HAP-1 (cell line): ENCODE results near the gene SSBP3.
A peak's percentile ranks its signal among the peaks of the same experiment; 100 is the strongest.
"Not testable (repeated sequence)": the region's sequence is repeated elsewhere in the genome, so short reads cannot be mapped to it uniquely, and the experiment has no call there.

Source experiments
- DNase-seq, 2 experiments: peaks; one replicate each; pipeline ENCODE4 v3.0.0-alpha.2; 2016 to 2020; ENCODE audit warnings: low spot score in 2 of 2
- H3K27me3 ChIP-seq: fragments of 250-450 bp; sonication (Bioruptor Pico); 2 replicates; pipeline ENCODE4 v1.5.1; 2020; ENCODE audit warnings: low read depth, mild to moderate bottlenecking, moderate library complexity
- H3K36me3 ChIP-seq: fragments of 250-450 bp; sonication (Bioruptor Pico); replicated peaks from 2 replicates; pipeline ENCODE4 v1.5.1; 2020; ENCODE audit warnings: mild to moderate bottlenecking
- H3K4me1 ChIP-seq: fragments of 250-450 bp; sonication (Bioruptor Pico); 2 replicates; pipeline ENCODE4 v1.5.1; 2020; ENCODE audit warnings: mild to moderate bottlenecking
- H3K4me3 ChIP-seq: fragments of 250-450 bp; sonication (Bioruptor Pico); 2 replicates; pipeline ENCODE4 v1.5.1; 2020; ENCODE audit warnings: mild to moderate bottlenecking, moderate library complexity
- H3K9me3 ChIP-seq: fragments of 250-450 bp; sonication (Bioruptor Pico); 2 replicates; pipeline ENCODE4 v1.5.1; 2020; ENCODE audit warnings: mild to moderate bottlenecking, moderate library complexity
- in situ Hi-C: fragments of 300-500 bp; cut with MboI; formaldehyde crosslinking; loops from 3 replicates; pipeline ENCODE4 v1.14.3; 2020; ENCODE audit warnings: low sequenced_read_pairs, inconsistent platforms, mixed read lengths

SSBP3 gene

DNA sequence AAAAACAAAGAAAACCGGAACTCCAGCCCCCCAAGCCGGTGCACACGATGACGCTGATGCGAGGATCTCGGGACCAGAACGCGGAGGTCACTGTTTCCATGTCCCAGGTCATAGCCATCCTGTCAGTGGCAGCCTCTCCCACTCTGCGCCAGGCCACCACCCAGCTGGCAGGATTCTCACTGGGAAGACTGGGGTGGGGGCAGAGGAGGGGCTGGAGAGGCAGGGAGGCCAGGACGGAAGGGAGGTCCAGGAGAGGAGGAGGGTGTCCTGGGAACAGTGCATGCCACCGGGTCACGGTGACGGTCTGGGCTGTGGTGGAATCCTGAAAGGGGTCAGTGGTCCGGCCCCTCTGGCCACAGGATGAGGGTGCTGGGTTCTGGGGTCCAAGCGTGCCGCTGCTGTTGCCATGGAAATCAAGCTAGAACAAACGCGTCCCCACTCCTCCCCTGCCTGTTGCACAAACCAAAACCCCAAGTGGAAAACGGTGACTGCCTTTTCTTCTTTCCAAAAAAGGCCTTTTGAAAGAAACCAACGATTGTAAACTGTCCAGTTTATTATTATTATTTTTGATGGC, 180.1 kb downstream of the SSBP3 start:
- H3K27me3 ChIP-seq, result no peaks in the 10 kb centered on the region
- H3K36me3 ChIP-seq, result no peaks in the 10 kb centered on the region

GRCh38 chr1:54225378-54225777, 180.8 kb downstream of the SSBP3 start:
- no peak overlapping the region for H3K4me3 ChIP-seq
- no peaks in the 10 kb centered on the region for H3K4me1 ChIP-seq
- H3K9me3 ChIP-seq, result no peaks in the 10 kb centered on the region
- H3K36me3 ChIP-seq, result no peaks in the 10 kb centered on the region
- no peak for DNase-seq
- in situ Hi-C loops, result no loop called here
- H3K27me3 ChIP-seq, result no peaks in the 10 kb centered on the region

More for the DNA sequence above, 180.1 kb downstream of the SSBP3 start:
- in situ Hi-C loops, result no loop called here
- no peaks in the 10 kb centered on the region for H3K4me1 ChIP-seq
- no peaks in the 10 kb centered on the region for H3K9me3 ChIP-seq
- no peak for DNase-seq
- no peak overlapping the region for H3K4me3 ChIP-seq

GRCh38 chr1:54224233-54224632, 182.0 kb downstream of the SSBP3 start:
- H3K36me3 ChIP-seq, result no peaks in the 10 kb centered on the region; the same call in none of the 2 replicates
- in situ Hi-C loops, result no loop called here

DNA sequence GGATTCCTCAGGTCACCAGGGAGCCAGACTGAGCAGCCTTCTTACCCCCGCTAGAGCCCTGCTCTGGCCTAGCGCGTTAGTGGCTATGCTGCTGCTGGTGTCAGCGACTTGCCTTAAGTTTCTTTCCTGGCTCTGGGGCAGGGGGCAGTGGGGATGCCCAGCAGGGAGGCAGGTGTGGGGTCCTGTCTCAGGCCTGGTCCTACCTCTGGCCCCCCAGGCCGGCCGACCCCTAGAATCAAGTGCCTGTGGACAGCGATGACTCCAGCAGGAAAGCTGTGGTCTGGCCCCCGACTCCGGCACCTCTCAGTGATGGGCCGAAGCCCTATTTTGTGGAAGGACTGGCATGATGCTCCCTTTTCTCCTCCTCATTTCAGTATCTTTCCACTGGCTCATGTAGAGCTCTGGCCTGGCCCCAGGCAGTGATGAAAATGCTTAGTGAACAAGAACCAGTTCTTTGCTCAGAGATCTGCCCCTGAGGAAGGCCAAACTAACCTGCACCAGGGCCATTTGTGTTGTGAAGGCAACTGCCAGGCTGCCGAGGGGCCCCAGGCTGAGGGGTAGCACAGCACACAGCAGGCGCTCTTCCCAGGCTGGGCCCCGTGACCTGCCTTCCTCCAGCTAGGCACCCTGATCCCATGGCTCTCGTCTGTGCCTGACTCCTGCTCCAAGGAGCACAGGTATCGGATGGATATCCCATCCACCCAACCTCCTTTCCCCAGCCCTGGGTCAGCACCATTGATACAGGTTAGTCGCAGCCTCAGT, 182.6 kb downstream of the SSBP3 start:
- in situ Hi-C loops, result no loop called here
- DNase-seq, result no peak
- peaks cover 6% of the 10 kb centered on the region for H3K36me3 ChIP-seq
- H3K4me3 ChIP-seq, result no peak overlapping the region
- no peaks in the 10 kb centered on the region for H3K9me3 ChIP-seq
- no peaks in the 10 kb centered on the region for H3K4me1 ChIP-seq
- H3K27me3 ChIP-seq, result no peaks in the 10 kb centered on the region

More at GRCh38 chr1:54224233-54224632, 182.0 kb downstream of the SSBP3 start:
- DNase-seq, result no peak
- Histone ChIP-seq H3K4me1 (no peaks in the 10 kb centered on the region), H3K4me3 (no peak overlapping the region), H3K27me3 (no peaks in the 10 kb centered on the region), H3K9me3 (no peaks in the 10 kb centered on the region)

- DNase-seq, result no peak
- no peaks in the 10 kb centered on the region for H3K4me1 ChIP-seq
- H3K4me3 ChIP-seq, result no peak overlapping the region
- in situ Hi-C loops, result no loop called here
- H3K9me3 ChIP-seq, result no peaks in the 10 kb centered on the region
- no peaks in the 10 kb centered on the region for H3K27me3 ChIP-seq
- peaks cover 15% of the 10 kb centered on the region for H3K36me3 ChIP-seq
Measured at GRCh38 chr1:54222711-54223110, 183.5 kb downstream of the SSBP3 start.

DNA sequence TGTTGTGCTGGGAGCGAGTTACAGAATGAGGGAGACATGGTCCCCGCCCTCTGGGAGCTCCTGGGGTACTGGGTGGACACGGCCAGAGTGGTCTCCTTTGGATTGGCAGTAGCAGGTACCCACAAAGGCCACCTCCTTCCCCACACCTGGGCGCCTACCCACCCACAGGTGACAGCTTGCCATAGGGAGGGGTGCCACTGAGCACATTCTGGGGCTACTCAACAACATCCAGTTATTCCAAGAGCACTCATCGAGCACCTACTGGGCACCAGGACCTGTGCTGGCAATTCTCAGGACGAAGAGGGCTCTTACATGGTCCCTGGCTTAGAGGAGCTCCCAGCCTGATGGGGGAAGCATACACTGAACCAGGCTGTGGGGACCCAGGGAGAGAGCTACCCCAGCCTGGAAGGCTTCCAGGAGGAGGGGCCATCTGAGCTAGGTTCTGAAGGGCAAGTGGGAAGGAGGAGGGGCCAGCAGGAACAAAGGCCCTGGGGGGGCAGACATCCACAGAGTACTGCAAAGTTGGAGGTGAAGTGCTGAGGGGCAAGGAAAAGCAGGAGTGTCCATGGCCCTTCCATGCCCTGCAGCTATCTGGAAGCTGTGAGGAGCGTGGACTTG, 184.2 kb downstream of the SSBP3 start:
- Histone ChIP-seq H3K36me3 (peaks cover 22% of the 10 kb centered on the region), H3K27me3 (no peaks in the 10 kb centered on the region)
- peak in 1 of 2 experiments; percentile 34 for DNase-seq

DNA sequence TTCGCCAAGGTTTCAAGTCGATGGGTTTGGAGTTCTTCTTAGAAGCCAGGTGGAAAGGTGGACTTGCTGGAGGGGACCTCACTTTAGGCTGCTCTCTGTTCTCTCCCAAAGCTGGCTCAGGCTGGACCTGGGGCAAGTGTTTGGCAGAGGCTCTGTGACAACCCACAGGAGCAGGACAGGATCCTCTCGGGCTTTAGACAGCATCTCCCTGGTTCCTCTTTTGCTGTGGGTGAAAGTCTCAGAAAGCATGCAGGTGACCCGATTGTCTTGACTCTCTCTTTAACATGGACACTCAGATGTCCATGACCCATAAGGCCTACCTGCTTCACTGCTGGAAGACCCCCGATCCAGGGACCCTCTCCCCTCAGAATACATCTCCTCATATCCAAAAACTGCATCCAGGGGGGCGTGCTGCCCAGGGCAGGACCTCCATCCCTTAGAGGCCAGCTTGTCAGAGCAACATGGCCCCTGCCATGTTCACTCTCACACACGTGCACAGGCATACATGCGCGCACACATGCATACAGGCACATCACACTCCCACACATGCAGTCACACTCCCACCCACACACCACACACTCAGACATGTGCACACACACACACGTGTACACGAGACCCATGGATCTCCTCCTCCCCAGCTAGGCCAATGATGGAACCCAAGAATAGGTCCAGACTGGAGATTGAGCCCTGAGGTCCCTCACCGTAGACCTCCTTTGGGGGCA, 184.9 kb downstream of the SSBP3 start:
- peaks cover 29% of the 10 kb centered on the region for H3K36me3 ChIP-seq

More for the DNA sequence above, 184.2 kb downstream of the SSBP3 start:
- in situ Hi-C loops, result no loop called here
- Histone ChIP-seq H3K4me1 (no peaks in the 10 kb centered on the region), H3K9me3 (no peaks in the 10 kb centered on the region), H3K4me3 (no peak overlapping the region)

DNA sequence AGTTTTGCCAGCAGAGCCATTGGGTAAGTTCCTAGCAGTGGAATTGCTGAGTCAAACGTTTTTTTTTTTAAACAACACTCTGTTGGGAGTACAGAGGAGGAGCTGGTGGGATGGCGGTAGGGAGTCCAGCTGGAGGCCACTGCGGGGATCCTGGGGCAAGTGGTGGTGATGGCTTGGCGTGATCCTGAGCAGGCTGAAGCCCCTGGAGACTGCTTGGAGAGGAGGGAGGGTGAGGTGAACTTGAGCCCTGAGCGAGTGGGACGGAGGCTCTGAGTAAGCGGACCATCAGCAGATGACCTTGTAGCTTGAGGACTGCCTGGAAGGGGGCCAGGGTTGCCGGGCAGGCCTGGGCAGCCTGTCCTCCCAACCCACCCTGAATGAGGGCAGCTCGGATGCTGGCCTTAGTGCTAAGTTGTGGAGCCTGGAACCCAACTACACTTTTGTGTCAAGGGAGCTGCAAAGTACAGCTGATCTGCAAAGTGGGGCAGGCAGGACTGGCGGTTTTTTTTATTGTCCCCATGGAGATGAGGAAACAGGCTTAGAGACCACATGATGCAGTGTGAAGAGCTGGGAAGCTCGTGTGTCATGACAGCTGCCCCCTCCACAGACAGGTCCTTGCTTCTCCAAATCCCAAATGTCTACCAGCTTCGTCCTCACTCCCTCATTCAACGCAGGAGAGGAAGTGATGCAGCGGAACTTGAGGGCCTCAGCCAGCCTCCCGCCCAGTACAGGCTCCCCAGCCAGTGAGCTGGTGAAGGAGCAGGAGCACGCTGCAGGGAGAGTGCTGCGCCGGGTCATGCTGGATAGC, 186.0 kb downstream of the SSBP3 start:
- DNase-seq, result no peak
- in situ Hi-C loops, result no loop called here
- no peak overlapping the region for H3K4me3 ChIP-seq

More for the DNA sequence above, 184.9 kb downstream of the SSBP3 start:
- no peaks in the 10 kb centered on the region for H3K4me1 ChIP-seq
- DNase-seq, result no peak
- in situ Hi-C loops, result no loop called here
- H3K9me3 ChIP-seq, result no peaks in the 10 kb centered on the region
- H3K4me3 ChIP-seq, result no peak overlapping the region
- no peaks in the 10 kb centered on the region for H3K27me3 ChIP-seq

DNA sequence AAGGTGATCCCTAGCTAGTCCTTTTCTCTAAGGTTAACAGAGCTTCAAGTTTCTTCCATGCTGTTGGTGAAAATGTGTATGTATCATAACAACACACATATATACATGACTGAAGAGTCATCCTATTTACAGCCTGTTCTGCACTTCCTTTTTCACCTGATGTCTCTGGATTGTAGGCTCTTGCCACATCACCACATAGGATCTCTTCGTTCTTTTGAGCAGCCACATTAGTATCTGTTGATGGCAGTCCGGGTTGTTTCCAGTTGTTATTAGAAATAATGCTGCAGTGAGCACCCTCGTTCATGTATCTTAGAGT, 186.5 kb downstream of the SSBP3 start:
- in situ Hi-C loops, result no loop called here
- no peaks in the 10 kb centered on the region for H3K9me3 ChIP-seq
- peaks cover 46% of the 10 kb centered on the region for H3K36me3 ChIP-seq
- no peaks in the 10 kb centered on the region for H3K27me3 ChIP-seq
- no peak for DNase-seq
- H3K4me3 ChIP-seq, result no peak overlapping the region
- no peaks in the 10 kb centered on the region for H3K4me1 ChIP-seq

More for the DNA sequence above, 186.0 kb downstream of the SSBP3 start:
- Histone ChIP-seq H3K36me3 (peaks cover 40% of the 10 kb centered on the region), H3K9me3 (no peaks in the 10 kb centered on the region), H3K27me3 (no peaks in the 10 kb centered on the region), H3K4me1 (no peaks in the 10 kb centered on the region)

DNA sequence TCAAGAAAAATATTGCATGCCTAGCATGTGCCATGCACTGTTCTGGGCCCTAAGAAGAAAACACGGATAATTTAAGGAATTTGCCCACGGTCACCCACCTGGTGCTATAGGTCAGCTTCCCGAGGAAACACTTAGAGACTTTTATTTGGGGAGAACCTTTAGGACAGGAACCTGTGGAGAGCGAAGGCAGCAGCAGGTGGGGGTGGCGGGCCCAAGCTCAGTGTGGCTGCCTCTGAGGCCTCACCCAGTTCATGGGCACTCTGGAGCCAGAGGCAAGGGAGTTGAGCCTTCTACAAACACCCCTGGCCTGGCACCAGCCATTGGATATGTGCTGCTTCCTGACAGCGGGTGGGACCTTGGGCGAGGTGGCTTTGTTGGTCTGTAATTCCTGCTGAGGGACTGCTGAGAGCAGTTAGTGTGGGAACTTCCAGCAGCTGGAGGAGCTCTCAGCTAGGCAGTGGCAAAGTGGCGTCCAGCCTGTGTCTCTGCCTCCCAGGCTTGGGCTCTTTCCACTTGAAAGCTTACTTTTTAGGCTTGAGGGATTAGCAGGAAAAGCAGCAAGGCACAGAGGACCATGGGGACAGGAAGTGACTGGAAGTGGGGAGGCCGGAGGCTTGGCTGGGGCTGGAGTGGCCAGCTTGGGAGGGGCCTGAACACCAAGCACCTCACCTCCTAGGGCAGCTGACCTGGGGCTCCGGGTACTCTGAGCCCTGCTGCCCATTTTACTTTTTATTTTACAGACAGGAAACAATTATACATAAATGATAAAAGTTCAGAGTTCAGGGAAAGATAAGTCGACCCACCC, 187.1 kb downstream of the SSBP3 start:
- no peaks in the 10 kb centered on the region for H3K27me3 ChIP-seq
- H3K9me3 ChIP-seq, result no peaks in the 10 kb centered on the region
- peaks cover 51% of the 10 kb centered on the region for H3K36me3 ChIP-seq
- no peaks in the 10 kb centered on the region for H3K4me1 ChIP-seq
- no peak overlapping the region for H3K4me3 ChIP-seq
- in situ Hi-C loops, result no loop called here
- no peak for DNase-seq

DNA sequence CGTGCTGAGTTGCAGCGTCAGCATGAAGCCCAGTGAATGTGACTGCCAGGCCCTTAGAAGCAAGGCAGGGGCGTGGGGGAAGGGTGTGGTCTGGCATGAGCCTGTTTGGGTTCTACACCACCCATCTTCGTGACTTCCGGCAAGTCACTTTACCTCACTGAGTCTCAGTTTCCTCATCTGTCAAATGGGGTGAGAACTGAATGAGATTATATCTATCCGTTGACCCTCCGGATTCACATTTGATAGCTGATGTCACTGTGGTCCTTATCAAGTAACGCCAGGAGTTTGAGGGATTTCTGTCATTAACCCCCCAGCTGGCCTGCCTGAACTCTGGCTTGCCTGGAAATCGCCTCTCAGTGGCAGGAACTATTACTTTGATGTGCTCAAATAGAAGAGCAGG, 190.7 kb downstream of the SSBP3 start:
- Histone ChIP-seq H3K36me3 (peaks cover 87% of the 10 kb centered on the region), H3K4me3 (no peak overlapping the region), H3K27me3 (no peaks in the 10 kb centered on the region), H3K4me1 (no peaks in the 10 kb centered on the region), H3K9me3 (no peaks in the 10 kb centered on the region)
- DNase-seq, result no peak
- in situ Hi-C loops, result no loop called here

GRCh38 chr1:54212872-54213271, 193.3 kb downstream of the SSBP3 start:
- no peaks in the 10 kb centered on the region for H3K4me1 ChIP-seq
- H3K4me3 ChIP-seq, result no peak overlapping the region
- in situ Hi-C loops, result no loop called here
- H3K27me3 ChIP-seq, result no peaks in the 10 kb centered on the region
- H3K9me3 ChIP-seq, result no peaks in the 10 kb centered on the region
- no peak for DNase-seq
- peaks cover 91% of the 10 kb centered on the region for H3K36me3 ChIP-seq

GRCh38 chr1:54207896-54208295, 198.3 kb downstream of the SSBP3 start:
- in situ Hi-C loops, H3K4me3 ChIP-seq, H3K9me3 ChIP-seq, DNase-seq, H3K4me1 ChIP-seq, H3K27me3 ChIP-seq: not testable (repeated sequence)
- H3K36me3 ChIP-seq, result peaks cover 71% of the 10 kb centered on the region
